Astrocyte of the hippocampus (primary cell): Measurements from ENCODE around the gene CLRN3.

Experiments used
- DNase-seq: peaks from one replicate; pipeline ENCODE4 v3.0.0; 2011; ENCODE audit warnings: low read depth, low spot score

CLRN3 gene

DNA sequence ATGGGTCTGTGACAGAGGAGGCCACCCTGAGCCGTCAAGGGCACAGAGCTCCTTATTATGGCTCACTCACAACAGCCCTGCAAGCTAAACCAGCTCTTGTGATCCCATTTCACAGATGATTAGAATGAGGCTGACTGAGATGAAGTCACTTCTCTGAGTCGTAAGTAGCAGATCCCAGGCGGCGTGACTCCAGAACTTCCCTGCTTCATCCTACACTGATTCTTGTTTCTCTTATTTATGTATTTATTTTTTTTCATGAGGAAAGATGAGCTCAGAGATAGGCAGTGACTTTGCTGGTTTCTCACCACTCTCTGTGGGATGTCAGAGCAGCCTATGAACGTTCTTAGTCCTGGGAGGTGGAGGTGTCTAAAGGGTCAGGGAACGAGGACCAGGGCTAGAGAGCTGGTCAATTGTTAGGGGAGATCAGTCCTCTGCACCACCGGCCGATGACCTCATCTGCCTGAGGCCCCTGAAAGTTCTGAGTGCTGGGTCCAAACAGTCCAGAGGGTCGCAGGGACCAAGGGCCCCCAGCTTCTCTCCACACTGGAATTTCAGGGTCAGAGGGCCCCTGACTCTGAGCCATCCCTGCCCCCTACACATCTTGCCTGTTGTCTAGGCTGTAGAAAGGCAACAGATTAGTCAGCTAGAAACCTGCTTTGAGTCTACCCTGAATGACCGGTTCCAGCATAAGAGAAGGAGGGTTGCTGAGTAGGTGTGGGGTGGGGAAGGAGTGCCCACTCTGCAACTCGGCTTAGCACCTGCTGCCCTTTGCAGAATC lies 17.9 kb downstream of the CLRN3 start:
- no peak for DNase-seq

GRCh38 chr10:127873901-127874470 lies 18.8 kb downstream of the CLRN3 start:
- no peak for DNase-seq

GRCh38 chr10:127872871-127873600 lies 19.7 kb downstream of the CLRN3 start:
- no peak for DNase-seq

DNA sequence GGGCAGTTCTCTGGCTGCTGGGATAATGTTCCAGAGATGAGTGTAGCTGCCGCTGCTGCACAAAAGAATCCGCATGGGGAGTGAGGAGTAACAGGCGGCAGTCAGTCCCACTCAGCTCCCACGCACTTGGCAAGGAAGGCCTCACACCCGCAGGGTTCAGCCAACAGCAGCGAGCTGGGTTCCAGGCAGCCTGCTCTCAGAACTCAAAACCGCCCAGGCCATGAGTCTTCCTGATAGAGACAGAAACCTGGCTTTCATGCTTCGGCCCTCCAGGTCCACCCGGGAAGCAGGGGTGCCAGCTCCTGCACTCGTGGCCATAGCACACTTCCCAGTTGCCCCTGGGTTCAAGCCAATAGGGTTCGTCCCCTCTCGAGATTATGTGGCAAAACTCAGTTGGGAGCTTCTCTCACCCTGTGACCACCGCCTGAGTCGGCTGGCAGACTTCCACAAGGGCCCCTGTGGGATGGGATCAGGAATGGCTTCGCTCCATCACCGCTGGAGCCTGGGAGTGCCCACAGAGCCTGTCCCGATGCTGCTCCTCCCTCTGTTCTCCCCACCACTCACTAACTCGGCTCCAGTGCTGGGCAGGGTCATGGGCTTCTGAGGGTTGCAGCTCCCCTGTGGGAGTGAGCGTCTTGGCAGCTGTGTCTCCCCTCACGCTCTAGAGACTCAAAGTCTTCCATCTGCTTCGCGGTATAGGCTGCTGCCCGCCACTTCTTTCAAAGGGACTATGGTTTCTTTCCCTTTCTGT lies 20.6 kb downstream of the CLRN3 start:
- DNase-seq: no peak

DNA sequence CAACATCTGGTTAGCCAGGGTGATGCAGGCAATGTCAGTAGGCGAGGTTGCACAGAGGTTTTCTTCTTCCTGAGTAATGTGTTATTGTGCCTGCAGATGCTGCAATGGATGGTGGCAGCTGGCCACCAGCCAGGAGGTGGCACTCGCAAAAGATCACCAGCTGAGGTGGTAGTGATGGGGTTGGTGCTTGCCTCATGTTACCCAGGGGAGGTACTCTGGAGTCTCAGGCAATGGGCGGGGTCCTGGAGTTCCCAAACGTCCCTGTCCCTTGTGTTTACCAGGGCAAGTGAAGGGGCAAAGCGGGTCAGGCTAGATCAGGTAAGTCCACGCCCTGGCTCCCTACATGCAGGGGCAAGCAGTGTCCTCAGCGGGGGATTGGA lies 21.1 kb downstream of the CLRN3 start:
- DNase-seq: no peak

DNA sequence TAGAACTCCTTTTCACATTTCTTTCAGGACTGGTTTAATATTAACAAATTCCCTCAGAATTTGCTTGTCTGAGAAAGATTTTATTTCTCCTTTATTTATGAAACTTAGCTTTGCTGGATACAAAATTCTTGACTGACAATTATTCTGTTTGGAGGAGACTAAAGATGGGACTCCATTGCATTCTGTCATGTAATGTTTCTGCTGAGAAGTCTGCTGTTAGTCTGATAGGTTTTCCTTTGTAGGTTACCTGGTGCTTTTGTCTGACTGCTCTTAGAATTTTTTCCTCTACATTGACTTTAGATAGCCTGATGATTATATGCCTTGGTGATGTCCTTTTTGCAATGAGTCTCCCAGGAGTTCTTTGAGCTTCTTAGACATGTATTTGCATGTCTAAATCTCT lies 23.4 kb downstream of the CLRN3 start:
- no peak for DNase-seq

GRCh38 chr10:127867805-127868204 lies 24.9 kb downstream of the CLRN3 start:
- DNase-seq: no peak

GRCh38 chr10:127866276-127867013 lies 26.3 kb downstream of the CLRN3 start:
- no peak for DNase-seq

DNA sequence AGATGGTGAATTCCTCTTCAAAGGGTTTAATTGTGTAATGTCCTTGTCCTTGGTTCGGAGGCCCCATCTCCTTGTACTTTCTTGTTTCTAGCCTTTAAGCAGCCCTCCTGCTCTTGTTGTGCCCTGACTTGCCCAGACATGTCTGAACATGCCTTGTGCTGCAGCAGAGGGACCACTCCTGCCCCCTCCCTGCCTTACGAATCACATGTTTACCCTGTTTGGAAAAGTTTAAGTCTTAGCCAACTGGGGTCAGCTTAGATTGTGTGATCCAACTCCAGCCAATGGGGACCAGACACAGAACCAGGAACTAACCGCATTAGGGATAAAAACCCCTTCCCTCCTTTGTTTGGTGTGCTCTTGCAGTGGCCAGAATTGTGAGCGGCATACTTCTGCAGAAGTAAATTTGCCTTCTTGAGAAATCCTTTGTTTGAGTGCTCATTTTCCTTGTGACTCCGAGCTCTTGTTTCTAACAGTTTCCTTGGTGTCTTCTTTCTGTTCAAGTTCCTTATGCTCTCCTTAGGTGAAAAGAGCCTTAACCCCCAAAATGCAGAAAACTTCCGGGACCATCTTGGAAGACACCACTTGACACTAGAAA lies 29.4 kb downstream of the CLRN3 start:
- no peak for DNase-seq

GRCh38 chr10:127860592-127860991 lies 32.1 kb downstream of the CLRN3 start:
- DNase-seq: no peak

GRCh38 chr10:127855976-127856375 lies 36.8 kb downstream of the CLRN3 start:
- no peak for DNase-seq

DNA sequence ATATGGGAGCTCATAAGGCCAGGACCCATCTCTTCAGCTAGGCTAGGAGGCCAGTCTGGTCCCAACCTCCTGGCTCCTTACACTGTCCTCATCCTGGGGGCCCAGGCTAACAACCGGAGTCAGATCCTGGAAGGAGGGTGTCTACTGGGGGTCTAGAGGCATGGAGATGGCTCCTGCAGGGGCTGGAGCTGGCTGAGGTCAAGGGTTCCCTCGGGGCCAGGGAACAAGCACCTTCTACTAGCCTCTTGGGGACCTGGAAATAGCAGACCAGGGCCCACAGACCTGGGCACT lies 37.2 kb downstream of the CLRN3 start:
- no peak for DNase-seq

DNA sequence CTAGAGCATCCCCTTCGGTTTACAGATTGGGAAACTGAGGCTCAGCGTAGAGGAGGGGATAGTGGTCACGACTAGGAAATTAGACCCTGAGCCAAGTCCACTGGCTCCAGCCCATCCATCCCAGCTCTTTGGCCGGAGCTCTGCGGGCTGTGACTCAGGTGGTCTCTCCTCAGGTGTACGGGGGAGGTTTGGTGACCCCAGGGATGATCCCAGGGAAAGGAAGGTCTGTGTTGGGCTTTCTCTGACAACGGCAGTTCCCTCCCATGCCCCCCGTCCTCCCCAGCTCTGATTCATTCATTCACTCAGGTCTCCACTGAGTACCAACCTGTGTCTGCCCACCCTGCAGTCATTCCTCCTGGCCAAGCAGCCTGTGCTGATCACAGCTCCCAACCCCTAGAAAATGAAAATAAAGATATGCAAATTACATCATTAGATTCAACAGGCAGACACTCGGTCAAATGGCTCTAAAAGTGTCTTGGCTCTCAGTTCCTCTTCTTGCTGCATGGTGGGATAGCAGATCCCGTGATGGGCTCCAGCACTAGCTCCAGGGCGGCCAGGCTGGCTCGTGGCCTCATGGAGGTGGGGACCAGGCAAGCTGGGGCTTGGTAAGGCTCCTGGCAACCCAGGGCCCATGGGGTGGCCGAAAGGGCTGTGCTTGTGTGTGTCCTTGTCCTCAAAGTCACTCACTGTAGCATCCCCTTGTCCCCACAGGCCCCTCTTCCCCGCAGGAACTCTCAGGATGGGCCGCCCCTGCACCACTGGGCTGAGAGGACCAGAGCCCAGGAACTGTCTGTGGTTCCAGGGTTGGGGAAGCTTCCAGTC lies 37.8 kb downstream of the CLRN3 start:
- DNase-seq: no peak

GRCh38 chr10:127853868-127854768 lies 38.6 kb downstream of the CLRN3 start:
- peak; percentile 78 for DNase-seq

DNA sequence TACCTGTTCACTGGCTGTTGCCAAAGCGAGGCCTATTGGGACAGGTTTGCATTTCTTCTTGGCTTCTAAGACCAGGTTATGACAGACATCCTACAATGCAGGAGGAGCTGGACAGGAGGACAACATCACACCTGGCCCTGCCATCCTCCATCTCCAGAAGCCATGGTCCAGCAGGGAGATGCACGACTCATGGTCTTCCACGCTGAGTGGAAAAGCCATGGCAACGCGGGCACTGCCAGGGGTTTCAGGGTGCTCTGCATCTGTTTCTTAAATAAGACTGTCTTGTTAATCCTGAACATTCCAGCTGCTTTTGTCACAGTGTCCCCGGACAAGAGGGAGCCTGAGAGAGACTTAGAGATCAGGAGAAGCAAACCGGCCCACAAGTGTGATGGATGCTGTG lies 40.3 kb downstream of the CLRN3 start:
- DNase-seq: no peak

DNA sequence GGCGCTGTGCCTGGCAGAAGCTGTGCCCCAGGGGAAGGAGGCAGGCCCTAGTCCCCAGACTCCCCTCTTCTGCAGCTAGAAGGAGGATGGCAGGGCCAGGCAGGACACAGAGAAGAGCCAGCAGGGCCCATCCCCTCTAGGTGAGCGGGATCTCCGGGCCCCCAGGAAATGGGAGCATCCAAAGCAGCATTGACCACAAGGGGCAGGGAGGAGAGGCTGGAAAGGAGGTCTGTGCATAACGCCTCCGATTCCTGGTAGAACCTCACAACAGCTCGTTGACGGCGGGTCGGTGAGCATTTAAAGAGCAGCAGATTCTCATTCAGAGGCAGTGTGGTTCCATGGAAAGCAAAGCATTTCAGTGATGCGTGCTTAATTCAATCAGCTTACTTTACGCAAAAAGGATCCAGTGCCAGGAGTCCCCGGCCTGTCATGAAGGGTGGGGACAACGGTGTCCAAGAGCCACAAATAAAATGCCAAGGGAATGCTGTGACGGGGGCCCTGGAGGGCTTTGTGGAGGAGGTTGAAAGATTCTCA lies 41.0 kb downstream of the CLRN3 start:
- no peak for DNase-seq

- no peak for DNase-seq
These were observed 41.8 kb downstream of the CLRN3 start for GRCh38 chr10:127850944-127851343.

DNA sequence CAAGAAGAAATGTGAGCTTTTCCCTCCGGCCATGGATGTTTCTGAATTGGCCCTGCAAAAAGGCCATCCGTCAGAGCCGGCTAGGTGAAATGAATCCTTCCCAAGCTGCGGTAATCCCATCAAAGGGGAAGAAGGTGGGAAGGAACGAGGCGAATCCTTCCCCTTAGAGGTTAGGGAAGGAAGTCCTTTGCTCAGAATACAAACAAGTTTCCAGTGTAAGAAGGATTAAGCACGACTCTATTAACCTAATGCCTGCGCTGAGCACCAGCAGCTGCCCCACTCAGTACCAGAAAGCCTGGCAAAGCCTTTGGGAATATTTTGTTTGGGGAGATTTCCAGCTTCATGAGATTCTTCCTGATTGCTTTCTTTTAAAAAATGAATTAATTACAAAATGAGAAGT lies 42.8 kb downstream of the CLRN3 start:
- no peak for DNase-seq

DNA sequence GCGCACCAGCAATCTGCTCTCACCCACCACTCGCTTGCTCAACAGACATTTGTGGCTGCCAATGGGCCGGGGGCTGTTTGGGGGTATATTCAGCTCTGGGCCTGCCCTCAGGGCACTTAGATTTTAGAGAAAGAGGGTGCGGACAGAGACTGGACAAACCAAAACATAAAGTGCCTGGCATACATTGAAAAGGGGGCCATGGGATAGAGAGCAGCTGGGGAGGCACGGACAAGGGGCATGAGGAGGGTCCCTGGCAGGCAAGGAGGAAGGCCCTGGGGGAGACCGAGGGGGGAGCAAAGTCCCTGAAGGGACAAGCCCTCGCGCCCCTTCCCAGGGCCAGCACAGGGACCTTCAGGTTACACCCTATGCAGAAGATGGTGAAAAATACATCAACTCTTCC lies 43.5 kb downstream of the CLRN3 start:
- no peak for DNase-seq
